ENCODE data around the gene NBPF1.
"Not testable (repeated sequence)": the region's sequence is repeated elsewhere in the genome, so short reads cannot be mapped to it uniquely, and the experiment has no call there.

NBPF1 gene

GRCh38 chr1:16512624-16513411, 100.5 kb downstream of the NBPF1 start:
- not testable (repeated sequence) for DNase-seq (ENCODE audit: low read depth in 3 of 3)
